Smooth muscle cell (in vitro differentiated cells): ENCODE data around the gene MAGI1. TPM values are rescaled to one million over a fixed set of nuclear protein-coding genes. Genes with fewer than 3 reads are reported as not detected.
"Not testable (repeated sequence)": the region's sequence is repeated elsewhere in the genome, so short reads cannot be mapped to it uniquely, and the experiment has no call there.

Experiments
- DNase-seq: peaks from one replicate; lab custom pipeline; 2025; ENCODE audit not compliant: unreplicated experiment; lab: John Stamatoyannopoulos, UW
- H2AFZ ChIP-seq: fragments of 200-600 bp; sonication (generic); 2 replicates; pipeline ENCODE4 v1.6.0; 2016; ENCODE audit warnings: antibody characterized with exemption, low read depth, mild to moderate bottlenecking
- H3F3A ChIP-seq: fragments of 200-600 bp; sonication (generic); 2 replicates; pipeline ENCODE4 v1.6.0; 2017; ENCODE audit warnings: antibody characterized with exemption, low read depth
- H3K27ac ChIP-seq: fragments of 200-600 bp; sonication (generic); 2 replicates; pipeline ENCODE4 v1.5.1; 2016; ENCODE audit warnings: low read depth, mild to moderate bottlenecking
- H3K27me3 ChIP-seq: fragments of 200-600 bp; sonication (generic); 2 replicates; pipeline ENCODE4 v1.6.1; 2016; ENCODE audit warnings: low read depth, mild to moderate bottlenecking
- H3K36me3 ChIP-seq: fragments of 200-600 bp; sonication (generic); 2 replicates; pipeline ENCODE4 v1.5.1; 2016; ENCODE audit warnings: low read depth
- H3K4me1 ChIP-seq: fragments of 200-600 bp; sonication (generic); 2 replicates; pipeline ENCODE4 v1.5.1; 2016; ENCODE audit warnings: low read depth
- H3K4me2 ChIP-seq: fragments of 200-600 bp; sonication (generic); 2 replicates; pipeline ENCODE4 v1.6.0; 2016; ENCODE audit warnings: mild to moderate bottlenecking
- H3K4me3 ChIP-seq: fragments of 200-600 bp; sonication (generic); 2 replicates; pipeline ENCODE4 v1.5.1; 2016; ENCODE audit warnings: mild to moderate bottlenecking
- H3K79me2 ChIP-seq: fragments of 200-600 bp; sonication (generic); 2 replicates; pipeline ENCODE4 v1.6.0; 2016; ENCODE audit warnings: low read depth, mild to moderate bottlenecking
- H3K9ac ChIP-seq: fragments of 200-600 bp; sonication (generic); 2 replicates; pipeline ENCODE4 v1.6.0; 2016; ENCODE audit warnings: low read depth
- H3K9me3 ChIP-seq: fragments of 200-600 bp; sonication (generic); replicated peaks from 2 replicates; pipeline ENCODE4 v1.5.1; 2016; ENCODE audit warnings: low read depth
- H4K20me1 ChIP-seq: fragments of 200-600 bp; sonication (generic); 2 replicates; pipeline ENCODE4 v1.6.0; 2016; ENCODE audit warnings: low read depth
- WGBS: methylation state at CpG from one replicate; pipeline ENCODE4 v1.1.7; 2016; ENCODE audit warnings: low lambda C conversion rate; 5-methylcytosine and 5-hydroxymethylcytosine counted together
- polyA plus RNA-seq: library from polyadenylated mRNA; unstranded; fragments of >200 nt; fragmentation: Nextera tagmentation; extraction: Ambion mirVana; gene quantifications from 2 replicates; pipeline ENCODE4 v1.2.1, GENCODE V29; 2016
- total RNA-seq: library from RNA; depleted of rRNA; stranded (reverse); fragments of >200 nt; gene quantifications from 2 replicates; pipeline ENCODE4 v1.2.3, GENCODE V29; 2014
- TF ChIP-seq, protein P1 (sequence below): fragments of 200-600 bp; sonication (generic); IDR thresholded peaks from 2 replicates; pipeline ENCODE4 v1.5.1; 2017; ENCODE audit warnings: borderline replicate concordance, mild to moderate bottlenecking, antibody characterized with exemption; ENCODE audit not compliant: insufficient read depth, poor library complexity, severe bottlenecking

MAGI1 gene
- total and polyA plus RNA-seq, 2 experiments from 2014 or later: 9.9 to 23.3 TPM

DNA sequence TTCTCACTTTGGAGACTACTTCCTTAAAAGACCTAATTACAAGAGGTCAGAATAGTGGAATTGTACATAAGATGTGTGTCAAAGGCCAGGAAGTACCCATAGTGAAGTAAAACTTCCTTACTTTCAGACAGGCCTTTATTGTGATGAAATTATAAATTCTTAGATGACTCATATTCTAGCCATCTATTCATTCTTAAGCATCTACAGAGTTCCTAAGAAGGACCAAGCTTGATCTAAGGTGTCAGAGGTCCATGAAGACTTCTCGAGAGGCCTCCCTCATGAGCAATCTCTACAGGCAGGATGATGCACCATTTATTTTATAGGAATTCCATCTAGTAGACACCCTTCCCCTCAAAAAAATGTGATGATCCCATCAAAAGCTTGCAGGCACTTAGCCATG, 493.3 kb downstream of the MAGI1 start:
- Histone ChIP-seq H3K4me3 (no peak overlapping the region), H3K4me1 (peaks cover 11% of the 10 kb centered on the region), H3F3A (no peaks in the 10 kb centered on the region), H3K27ac (no peak overlapping the region), H3K27me3 (peaks cover 39% of the 10 kb centered on the region), H2AFZ (no peak overlapping the region), H3K9ac (no peak overlapping the region), H3K4me2 (no peak overlapping the region), H3K36me3 (no peaks in the 10 kb centered on the region), H4K20me1 (peaks cover 85% of the 10 kb centered on the region), H3K79me2 (no peaks in the 10 kb centered on the region), H3K9me3 (no peaks in the 10 kb centered on the region)
- no peak for DNase-seq
- 85% methylated on average over 1 of the region's 1 CpG for WGBS
- TF ChIP-seq, protein P1, sequence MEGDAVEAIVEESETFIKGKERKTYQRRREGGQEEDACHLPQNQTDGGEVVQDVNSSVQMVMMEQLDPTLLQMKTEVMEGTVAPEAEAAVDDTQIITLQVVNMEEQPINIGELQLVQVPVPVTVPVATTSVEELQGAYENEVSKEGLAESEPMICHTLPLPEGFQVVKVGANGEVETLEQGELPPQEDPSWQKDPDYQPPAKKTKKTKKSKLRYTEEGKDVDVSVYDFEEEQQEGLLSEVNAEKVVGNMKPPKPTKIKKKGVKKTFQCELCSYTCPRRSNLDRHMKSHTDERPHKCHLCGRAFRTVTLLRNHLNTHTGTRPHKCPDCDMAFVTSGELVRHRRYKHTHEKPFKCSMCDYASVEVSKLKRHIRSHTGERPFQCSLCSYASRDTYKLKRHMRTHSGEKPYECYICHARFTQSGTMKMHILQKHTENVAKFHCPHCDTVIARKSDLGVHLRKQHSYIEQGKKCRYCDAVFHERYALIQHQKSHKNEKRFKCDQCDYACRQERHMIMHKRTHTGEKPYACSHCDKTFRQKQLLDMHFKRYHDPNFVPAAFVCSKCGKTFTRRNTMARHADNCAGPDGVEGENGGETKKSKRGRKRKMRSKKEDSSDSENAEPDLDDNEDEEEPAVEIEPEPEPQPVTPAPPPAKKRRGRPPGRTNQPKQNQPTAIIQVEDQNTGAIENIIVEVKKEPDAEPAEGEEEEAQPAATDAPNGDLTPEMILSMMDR: no peak

DNA sequence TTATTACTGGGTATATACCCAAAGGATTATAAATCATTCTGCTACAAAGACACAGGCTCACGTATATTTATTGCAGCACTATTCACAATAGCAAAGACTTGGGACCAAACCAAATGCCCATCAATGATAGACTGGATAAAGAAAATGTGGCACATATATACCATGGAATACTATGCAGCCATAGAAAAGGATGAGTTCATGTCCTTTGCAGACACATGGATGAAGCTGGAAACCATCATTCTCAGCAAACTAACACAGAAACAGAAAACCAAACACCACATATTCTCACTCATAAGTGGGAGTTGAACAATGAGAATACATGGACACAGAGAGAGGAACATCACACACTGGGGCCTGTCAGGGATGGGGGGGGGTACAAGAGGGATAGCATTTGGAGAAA, 495.3 kb downstream of the MAGI1 start:
- not testable (repeated sequence) for H3F3A ChIP-seq, H3K9ac ChIP-seq, H2AFZ ChIP-seq, H3K4me2 ChIP-seq, H3K27ac ChIP-seq, H3K79me2 ChIP-seq, H3K9me3 ChIP-seq, H3K4me3 ChIP-seq, DNase-seq, H3K36me3 ChIP-seq
- WGBS: 96% methylated on average over 1 of the region's 1 CpG
- Histone ChIP-seq H3K27me3 (peaks cover 18% of the 10 kb centered on the region), H4K20me1 (peaks cover 85% of the 10 kb centered on the region), H3K4me1 (peaks cover 11% of the 10 kb centered on the region)

DNA sequence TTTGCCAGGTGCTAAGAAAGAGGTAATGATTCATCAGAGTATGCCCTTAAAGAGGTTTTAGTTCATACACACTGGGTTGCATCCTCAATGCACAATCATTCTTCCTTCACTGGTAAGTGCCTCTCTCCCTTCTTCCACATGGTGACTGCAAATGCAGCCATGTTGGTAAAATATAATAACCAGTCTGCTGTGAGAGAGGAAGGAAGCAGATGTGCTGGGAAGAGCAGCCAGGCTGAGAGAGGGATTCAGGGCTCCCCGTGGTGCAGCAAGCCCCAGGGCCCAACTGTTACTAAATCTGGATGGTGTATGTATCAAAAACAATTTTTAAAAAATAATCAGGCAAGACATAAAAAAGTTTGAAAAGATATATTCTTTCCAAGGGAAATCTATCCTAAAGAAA, 498.1 kb downstream of the MAGI1 start:
- H4K20me1 ChIP-seq: peaks cover 85% of the 10 kb centered on the region
- no peak overlapping the region for H3K4me3 ChIP-seq
- H3K9me3 ChIP-seq: no peaks in the 10 kb centered on the region
- no peaks in the 10 kb centered on the region for H3K27me3 ChIP-seq
- no peak overlapping the region for H3K9ac ChIP-seq
- H3K4me1 ChIP-seq: peaks cover 11% of the 10 kb centered on the region
- no peaks in the 10 kb centered on the region for H3K36me3 ChIP-seq
- TF ChIP-seq, protein P1: no peak
- no peak overlapping the region for H3K4me2 ChIP-seq
- H3K27ac ChIP-seq: no peak overlapping the region
- whole genome bisulfite sequencing: 56% methylated on average over 1 of the region's 1 CpG
- H3K79me2 ChIP-seq: no peaks in the 10 kb centered on the region
- no peak for DNase-seq
- no peak overlapping the region for H2AFZ ChIP-seq
- H3F3A ChIP-seq: no peaks in the 10 kb centered on the region

DNA sequence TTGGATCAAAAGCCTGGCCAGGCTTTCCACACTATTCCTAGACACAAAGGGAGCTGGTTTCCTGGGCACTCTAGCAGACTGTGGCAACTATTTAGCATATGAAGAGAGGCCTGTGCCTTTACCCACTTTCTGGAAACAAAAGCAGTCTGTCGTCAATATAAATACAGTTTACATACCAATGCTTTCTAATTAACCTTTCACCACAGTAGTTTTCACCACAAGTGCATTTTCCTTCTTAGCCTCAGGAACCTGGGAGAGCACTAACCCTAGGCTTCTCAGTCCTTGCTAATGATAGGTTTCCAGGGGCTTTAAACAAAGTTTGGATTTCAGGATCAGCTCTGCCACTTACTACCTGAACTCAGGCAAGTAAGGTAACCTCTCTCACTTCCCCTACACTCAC, 499.1 kb downstream of the MAGI1 start:
- Histone ChIP-seq H4K20me1 (peaks cover 84% of the 10 kb centered on the region), H3K4me2 (no peak overlapping the region), H3K4me1 (peaks cover 11% of the 10 kb centered on the region), H3K27ac (no peak overlapping the region), H3K79me2 (no peaks in the 10 kb centered on the region), H3K27me3 (no peaks in the 10 kb centered on the region), H3F3A (no peaks in the 10 kb centered on the region), H3K9me3 (no peaks in the 10 kb centered on the region), H2AFZ (no peak overlapping the region), H3K36me3 (no peaks in the 10 kb centered on the region), H3K4me3 (no peak overlapping the region), H3K9ac (no peak overlapping the region)
- DNase-seq: no peak
- 11% methylated on average over 1 of the region's 1 CpG for WGBS
- TF ChIP-seq, protein P1: no peak
